Chondrocyte (in vitro differentiated cells): ENCODE measurements around the gene PABPC1L. TPM values are rescaled to one million over a fixed set of nuclear protein-coding genes. Genes with fewer than 3 reads are reported as not detected.

ENCODE experiments used
- DNase-seq: peaks from one replicate; pipeline ENCODE4 v3.0.0; 2021; ENCODE audit warnings: mixed read lengths, low spot score
- H3K27ac Mint-ChIP-seq: one replicate; pipeline ENCODE4 v1.8.0; 2021; ENCODE audit warnings: mild to moderate bottlenecking, moderate library complexity, mixed read lengths; ENCODE audit not compliant: unreplicated experiment
- H3K27me3 Mint-ChIP-seq: 2 replicates; pipeline ENCODE4 v1.8.0; 2021; ENCODE audit warnings: low read depth, mixed read lengths
- H3K36me3 Mint-ChIP-seq: 2 replicates; pipeline ENCODE4 v1.8.0; 2021; ENCODE audit warnings: low read depth, mixed read lengths
- H3K4me1 Mint-ChIP-seq: 2 replicates; pipeline ENCODE4 v1.8.0; 2021; ENCODE audit warnings: low read depth, mild to moderate bottlenecking, mixed read lengths
- H3K4me3 Mint-ChIP-seq: one replicate; pipeline ENCODE4 v1.8.0; 2021; ENCODE audit warnings: mild to moderate bottlenecking, moderate library complexity, mixed read lengths; ENCODE audit not compliant: unreplicated experiment
- H3K9me3 Mint-ChIP-seq: 2 replicates; pipeline ENCODE4 v1.8.0; 2021; ENCODE audit warnings: low read depth, mixed read lengths
- total RNA-seq: library from RNA; stranded (reverse); gene quantifications from 3 replicates; pipeline ENCODE4 v1.2.1, GENCODE V29; 2021
- TF ChIP-seq, protein P1 (sequence below): fragments of 200-600 bp; sonication (generic); IDR thresholded peaks from 2 replicates; pipeline ENCODE4 v1.5.0; 2021; ENCODE audit warnings: antibody characterized with exemption, mild to moderate bottlenecking, moderate library complexity

Gene PABPC1L
- total RNA-seq, 1 donor from 2014 or later = 31.4 TPM

DNA sequence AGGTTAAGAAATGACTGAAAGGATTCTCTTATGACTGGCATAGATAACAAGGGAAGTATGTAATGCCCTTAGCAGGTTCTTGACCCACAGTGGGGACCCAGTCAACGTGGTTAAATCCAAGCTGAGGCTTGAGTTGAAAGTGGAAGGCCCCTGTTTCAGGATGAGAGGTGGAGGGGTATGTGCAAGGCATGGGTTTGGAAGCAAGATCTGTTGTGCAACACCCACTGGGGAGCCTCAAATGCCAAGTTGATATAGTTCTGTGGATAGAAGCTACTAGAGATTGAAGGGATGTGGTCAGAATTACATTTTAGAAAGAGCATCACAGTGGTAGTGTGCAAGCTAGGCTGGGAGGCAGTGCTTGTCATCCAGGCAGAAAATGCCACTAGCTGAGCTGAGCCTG is 5.1 kb downstream of the PABPC1L start:
- H3K4me3 Mint-ChIP-seq = no peak overlapping the region
- TF ChIP-seq, protein P1, sequence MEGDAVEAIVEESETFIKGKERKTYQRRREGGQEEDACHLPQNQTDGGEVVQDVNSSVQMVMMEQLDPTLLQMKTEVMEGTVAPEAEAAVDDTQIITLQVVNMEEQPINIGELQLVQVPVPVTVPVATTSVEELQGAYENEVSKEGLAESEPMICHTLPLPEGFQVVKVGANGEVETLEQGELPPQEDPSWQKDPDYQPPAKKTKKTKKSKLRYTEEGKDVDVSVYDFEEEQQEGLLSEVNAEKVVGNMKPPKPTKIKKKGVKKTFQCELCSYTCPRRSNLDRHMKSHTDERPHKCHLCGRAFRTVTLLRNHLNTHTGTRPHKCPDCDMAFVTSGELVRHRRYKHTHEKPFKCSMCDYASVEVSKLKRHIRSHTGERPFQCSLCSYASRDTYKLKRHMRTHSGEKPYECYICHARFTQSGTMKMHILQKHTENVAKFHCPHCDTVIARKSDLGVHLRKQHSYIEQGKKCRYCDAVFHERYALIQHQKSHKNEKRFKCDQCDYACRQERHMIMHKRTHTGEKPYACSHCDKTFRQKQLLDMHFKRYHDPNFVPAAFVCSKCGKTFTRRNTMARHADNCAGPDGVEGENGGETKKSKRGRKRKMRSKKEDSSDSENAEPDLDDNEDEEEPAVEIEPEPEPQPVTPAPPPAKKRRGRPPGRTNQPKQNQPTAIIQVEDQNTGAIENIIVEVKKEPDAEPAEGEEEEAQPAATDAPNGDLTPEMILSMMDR = no peak
- H3K36me3 Mint-ChIP-seq = peaks cover 11% of the 10 kb centered on the region
- no peak for DNase-seq
- H3K27ac Mint-ChIP-seq = no peak overlapping the region
- H3K9me3 Mint-ChIP-seq = no peaks in the 10 kb centered on the region
- H3K27me3 Mint-ChIP-seq = no peaks in the 10 kb centered on the region
- H3K4me1 Mint-ChIP-seq = peaks cover 13% of the 10 kb centered on the region

DNA sequence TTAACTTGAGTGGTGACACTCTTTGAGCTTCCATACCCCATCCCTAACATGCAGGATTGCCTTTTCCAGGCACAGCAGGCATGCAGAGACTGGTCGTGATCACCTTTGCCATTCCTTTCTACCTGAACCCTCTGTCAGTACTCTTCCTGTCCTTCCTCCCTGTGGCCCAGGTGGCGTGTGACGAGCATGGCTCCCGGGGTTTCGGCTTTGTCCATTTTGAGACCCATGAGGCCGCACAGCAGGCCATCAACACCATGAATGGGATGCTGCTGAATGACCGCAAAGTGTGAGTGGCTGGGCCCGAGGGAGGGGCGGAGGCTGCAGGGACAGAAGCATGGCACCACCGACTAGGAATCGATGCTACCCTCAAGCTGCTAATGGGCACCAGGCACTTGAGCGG is 6.7 kb downstream of the PABPC1L start:
- Mint-ChIP-seq H3K36me3 (peaks cover 11% of the 10 kb centered on the region), H3K4me3 (no peak overlapping the region), H3K27me3 (no peaks in the 10 kb centered on the region)

DNA sequence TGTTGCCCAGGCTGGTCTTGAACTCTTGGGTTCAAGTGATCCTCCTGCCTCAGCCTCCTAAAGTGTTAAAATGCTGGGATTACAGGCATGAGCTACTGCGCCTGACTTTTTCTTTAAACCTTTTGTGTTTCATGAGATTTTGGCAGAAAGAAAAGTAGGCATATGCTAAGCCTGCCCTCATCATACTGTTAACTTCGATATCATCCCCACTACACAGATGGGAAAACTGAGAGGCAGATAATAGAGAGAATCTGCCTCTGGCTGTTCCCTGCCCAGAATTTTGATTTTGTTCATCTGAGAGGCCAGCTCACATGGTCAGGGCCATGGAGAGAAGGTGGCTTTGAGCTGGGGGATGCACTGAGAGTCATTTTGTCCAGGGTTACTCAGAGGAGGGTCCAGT is 7.5 kb downstream of the PABPC1L start:
- no peak for DNase-seq
- H3K4me3 Mint-ChIP-seq = no peak overlapping the region
- no peaks in the 10 kb centered on the region for H3K4me1 Mint-ChIP-seq
- H3K27ac Mint-ChIP-seq = no peak overlapping the region
- no peaks in the 10 kb centered on the region for H3K9me3 Mint-ChIP-seq
- no peaks in the 10 kb centered on the region for H3K27me3 Mint-ChIP-seq
- TF ChIP-seq, protein P1 = no peak
- H3K36me3 Mint-ChIP-seq = peaks cover 10% of the 10 kb centered on the region

More for the DNA sequence above, 6.7 kb downstream of the PABPC1L start:
- Mint-ChIP-seq H3K4me1 (peaks cover 1% of the 10 kb centered on the region), H3K27ac (no peak overlapping the region), H3K9me3 (no peaks in the 10 kb centered on the region)
- TF ChIP-seq, protein P1 = no peak
- DNase-seq = no peak

DNA sequence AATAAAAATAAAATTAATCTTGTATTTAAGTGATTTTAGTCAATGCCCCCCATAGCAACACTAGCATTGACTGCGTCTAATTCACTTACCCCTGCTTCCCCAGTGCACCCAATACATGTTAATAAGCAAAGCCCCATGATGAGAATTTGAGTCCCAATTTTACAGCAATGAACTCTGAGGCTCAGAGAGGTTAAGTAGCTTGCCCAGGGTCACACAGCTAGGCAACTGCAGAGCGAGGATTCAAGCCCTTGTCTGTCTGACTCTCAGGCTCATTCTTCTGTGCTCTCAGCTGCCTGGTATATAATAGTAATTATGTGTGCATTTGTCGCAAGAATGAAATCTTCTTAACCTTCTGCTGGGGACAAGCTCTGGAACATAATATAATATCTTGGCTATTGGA is 8.5 kb downstream of the PABPC1L start:
- no peaks in the 10 kb centered on the region for H3K4me1 Mint-ChIP-seq
- H3K27me3 Mint-ChIP-seq = no peaks in the 10 kb centered on the region
- TF ChIP-seq, protein P1 = no peak
- H3K4me3 Mint-ChIP-seq = no peak overlapping the region
- DNase-seq = no peak
- peaks cover 1% of the 10 kb centered on the region for H3K36me3 Mint-ChIP-seq
- no peaks in the 10 kb centered on the region for H3K9me3 Mint-ChIP-seq
- H3K27ac Mint-ChIP-seq = no peak overlapping the region

DNA sequence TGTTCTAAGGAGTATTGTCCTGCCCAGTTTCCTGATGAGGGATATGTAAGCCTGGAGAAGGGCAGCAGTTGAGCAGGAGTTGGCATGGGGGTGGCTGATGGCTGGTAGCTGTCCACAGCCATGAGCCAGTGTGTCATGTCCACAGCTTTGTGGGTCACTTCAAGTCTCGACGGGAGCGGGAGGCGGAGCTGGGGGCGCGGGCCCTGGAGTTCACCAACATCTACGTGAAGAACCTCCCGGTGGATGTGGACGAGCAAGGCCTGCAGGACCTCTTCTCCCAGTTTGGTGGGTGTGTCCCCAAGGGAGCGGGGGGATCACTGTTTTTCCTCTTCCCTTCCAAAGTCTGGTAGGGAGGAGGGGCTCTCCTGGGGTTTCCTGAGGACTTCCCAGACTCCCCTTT is 8.9 kb downstream of the PABPC1L start:
- DNase-seq = no peak
- H3K27me3 Mint-ChIP-seq = no peaks in the 10 kb centered on the region
- no peaks in the 10 kb centered on the region for H3K9me3 Mint-ChIP-seq
- H3K4me1 Mint-ChIP-seq = no peaks in the 10 kb centered on the region
- peaks cover 1% of the 10 kb centered on the region for H3K36me3 Mint-ChIP-seq
- H3K27ac Mint-ChIP-seq = no peak overlapping the region
- no peak overlapping the region for H3K4me3 Mint-ChIP-seq
- TF ChIP-seq, protein P1 = no peak
